ENCODE measurements around the gene KRT14.
"Not testable (repeated sequence)": the region's sequence is repeated elsewhere in the genome, so short reads cannot be mapped to it uniquely, and the experiment has no call there.

KRT14 gene

DNA sequence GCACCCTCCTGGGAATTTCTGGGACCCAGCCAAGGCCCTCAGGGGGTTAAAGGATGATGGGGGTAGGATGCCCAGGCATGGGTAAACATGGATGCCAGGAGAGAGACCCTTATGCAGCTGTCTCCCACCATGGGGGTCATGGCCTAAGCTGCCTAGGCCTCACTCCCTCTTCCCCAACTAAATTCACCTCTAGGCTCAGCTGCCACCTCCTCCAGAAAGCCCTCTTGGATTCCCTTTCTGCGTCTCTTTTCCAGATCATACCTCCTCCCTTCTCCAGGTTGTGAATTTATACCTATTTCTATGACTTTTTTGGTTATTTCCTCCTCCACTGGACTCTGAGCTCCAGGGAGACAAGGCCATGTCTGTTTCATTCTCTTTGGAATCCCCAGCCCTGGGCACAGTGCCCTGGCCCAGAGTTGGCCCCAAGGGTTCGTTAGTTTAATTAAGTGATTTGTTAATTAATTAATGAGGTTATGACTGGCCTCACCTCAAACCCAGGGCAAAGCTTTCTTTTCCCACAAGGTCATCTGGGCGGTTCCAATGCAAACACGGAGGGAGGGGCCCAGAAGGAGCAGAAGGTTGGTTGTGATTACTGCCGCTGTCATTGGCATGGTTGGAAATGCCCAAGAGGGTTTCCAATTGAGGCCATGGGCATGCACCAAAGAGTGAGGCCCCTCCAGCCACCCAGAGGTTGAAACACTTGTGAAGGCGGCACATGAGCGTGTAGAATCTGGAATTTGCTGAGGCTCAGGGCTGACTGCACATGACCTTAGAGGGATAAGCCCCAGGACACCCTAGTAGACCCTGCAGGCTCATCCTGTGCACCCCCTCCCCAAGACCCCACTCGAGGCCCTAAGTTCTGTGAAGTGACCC lies 44.6 kb upstream of the KRT14 start:
- no peak for TF ChIP-seq CTCF (IDR thresholded peaks at IDR 0.05; ENCODE audit: control extremely low read depth, extremely low read depth, low read depth, missing control alignments)
- DNase-seq (ENCODE audit: extremely low spot score), result no peak
- POLR2A ChIA-PET, result no interaction called here
- CTCF ChIA-PET, result interaction anchor here (1.0 to 1.7 kb wide), 2 partner anchors 9 to 32 kb away, joined by 3 to 4 read pairs; no protein-coding TSS in a partner anchor

- POLR2A ChIA-PET, result no interaction called here
- CTCF ChIA-PET, result interaction anchor here (0.9 to 1.7 kb wide), 5 partner anchors 10 to 33 kb away, joined by 3 to 4 read pairs (median 3); no protein-coding TSS in a partner anchor
Observed at GRCh38 chr17:41629826-41630670, 43.4 kb upstream of the KRT14 start.

DNA sequence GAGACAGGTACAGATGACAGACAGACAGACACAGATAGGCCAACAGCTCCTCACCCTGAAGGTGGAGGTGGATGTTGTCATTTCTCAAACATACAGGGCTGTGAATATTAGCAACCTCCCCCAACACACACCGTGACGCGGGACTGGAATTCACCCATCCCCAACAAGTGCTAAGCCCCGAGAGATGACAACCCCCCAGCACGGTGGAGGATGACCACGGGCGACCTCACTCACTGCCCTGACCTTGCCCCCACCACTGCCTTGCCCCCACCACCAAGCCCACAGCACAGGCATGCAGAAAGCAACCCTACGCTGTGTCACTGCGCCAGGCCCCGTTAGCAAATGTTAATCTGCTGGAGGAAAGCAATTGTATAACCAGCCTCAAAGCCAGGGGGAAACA lies 42.6 kb upstream of the KRT14 start:
- ChIA-PET POLR2A (no interaction called here), CTCF (interaction anchor here (1.1 to 1.4 kb wide), 3 partner anchors 19 to 80 kb away, joined by 3 to 4 read pairs (median 3); no protein-coding TSS in a partner anchor)
- no peak for DNase-seq (ENCODE audit: extremely low spot score)
- TF ChIP-seq CTCF (IDR thresholded peaks at IDR 0.05; ENCODE audit: control extremely low read depth, extremely low read depth, low read depth, missing control alignments), result no peak

More at GRCh38 chr17:41629826-41630670, 43.4 kb upstream of the KRT14 start:
- DNase-seq (ENCODE audit: extremely low spot score), result no peak
- no peak for TF ChIP-seq CTCF (IDR thresholded peaks at IDR 0.05; ENCODE audit: control extremely low read depth, extremely low read depth, low read depth, missing control alignments)

GRCh38 chr17:41628621-41629255 lies 42.0 kb upstream of the KRT14 start:
- CTCF ChIA-PET, result interaction anchor here (1.3 to 1.5 kb wide), 3 partner anchors 20 to 80 kb away, joined by 3 to 4 read pairs (median 3); no protein-coding TSS in a partner anchor
- POLR2A ChIA-PET; DNase-seq (ENCODE audit: extremely low spot score): not testable (repeated sequence)

DNA sequence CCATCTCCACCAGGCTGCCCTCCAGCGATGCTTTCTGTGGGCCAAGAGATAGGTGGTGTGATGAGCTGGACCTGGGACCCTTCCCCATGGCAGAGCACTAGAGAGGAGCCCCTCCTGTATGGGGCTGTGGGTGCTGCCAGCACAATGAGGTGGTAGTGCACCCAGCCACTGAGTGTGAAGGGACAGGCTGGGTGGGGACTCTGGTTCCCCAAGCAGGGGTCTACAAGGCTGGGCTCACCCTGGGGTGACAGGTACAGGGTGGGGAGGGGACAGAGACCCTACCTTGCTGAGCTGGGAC lies 41.3 kb upstream of the KRT14 start:
- DNase-seq (ENCODE audit: extremely low spot score); POLR2A ChIA-PET: not testable (repeated sequence)
- CTCF ChIA-PET, result interaction anchor here (1.1 to 1.5 kb wide), 3 partner anchors 19 to 79 kb away, joined by 3 to 4 read pairs (median 3); no protein-coding TSS in a partner anchor

GRCh38 chr17:41627316-41628072 lies 40.8 kb upstream of the KRT14 start:
- no peak for TF ChIP-seq CTCF (IDR thresholded peaks at IDR 0.05; ENCODE audit: control extremely low read depth, extremely low read depth, low read depth, missing control alignments)
- CTCF ChIA-PET, result interaction anchor here (1.1 to 1.5 kb wide), 4 partner anchors 20 to 79 kb away, joined by 3 to 4 read pairs (median 4); no protein-coding TSS in a partner anchor
- no peak for DNase-seq (ENCODE audit: extremely low spot score)
- POLR2A ChIA-PET, result no interaction called here

- DNase-seq (ENCODE audit: extremely low spot score); POLR2A ChIA-PET: not testable (repeated sequence)
- CTCF ChIA-PET, result interaction anchor here (1.1 to 1.4 kb wide), 2 partner anchors 21 to 36 kb away, joined by 3 to 4 read pairs; no protein-coding TSS in a partner anchor
Observed at GRCh38 chr17:41626914-41627295, 40.2 kb upstream of the KRT14 start.

DNA sequence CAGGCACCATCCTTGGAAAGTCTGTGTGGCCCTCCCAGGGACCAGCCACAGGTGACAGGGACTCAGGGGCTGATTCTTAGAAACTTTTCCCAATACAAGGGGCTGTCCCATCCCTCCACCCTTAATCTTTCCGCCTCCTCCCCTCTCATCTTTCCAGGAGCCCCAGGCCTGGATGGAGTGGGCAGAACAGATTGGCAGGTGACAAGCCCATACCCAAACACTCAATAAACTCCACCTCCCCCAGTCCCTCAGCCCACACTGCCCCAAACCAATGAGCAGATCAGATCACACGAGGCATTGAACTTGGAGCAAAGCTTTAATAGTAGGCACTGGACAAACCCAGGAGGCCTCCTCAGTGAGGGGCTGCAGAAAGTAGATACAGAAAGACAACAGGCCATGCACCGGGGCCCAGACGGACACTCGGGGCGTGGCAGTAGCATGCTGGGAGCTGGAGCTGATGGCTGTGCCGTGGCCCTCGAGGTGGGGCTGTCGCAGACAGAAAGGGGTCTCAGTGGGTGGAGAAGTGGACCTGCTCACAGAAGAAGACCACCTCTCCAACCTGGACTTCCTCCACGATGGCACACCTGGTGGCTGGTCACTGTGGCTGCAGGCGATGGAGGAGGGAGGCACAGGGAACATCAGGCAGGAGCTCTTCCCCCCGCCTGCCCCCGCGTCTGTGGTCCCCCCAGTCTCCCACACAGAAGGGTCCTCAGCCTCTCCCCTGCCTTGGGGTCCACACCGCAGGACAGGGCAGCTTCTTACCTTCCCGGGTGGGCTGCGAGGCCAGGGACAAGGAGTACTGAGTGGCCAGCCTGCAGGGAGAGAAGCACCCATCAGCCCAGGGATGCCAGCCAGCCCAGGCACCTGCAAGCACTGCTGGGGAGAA lies 39.6 kb upstream of the KRT14 start:
- CTCF ChIA-PET, result interaction anchor here (1.4 kb wide), 1 partner anchor 37 kb away, joined by 4 read pairs; no protein-coding TSS in a partner anchor
- POLR2A ChIA-PET; DNase-seq (ENCODE audit: extremely low spot score): not testable (repeated sequence)
